HG02870 (cell line): ENCODE measurements around the gene WDR53.
"Not testable (repeated sequence)": the region's sequence is repeated elsewhere in the genome, so short reads cannot be mapped to it uniquely, and the experiment has no call there.

ENCODE experiments used
- ATAC-seq: cut with Tn5 transposase; IDR thresholded peaks from one replicate; pipeline ENCODE4 v1.9.1; 2021; ENCODE audit warnings: mild to moderate bottlenecking, moderate library complexity; ENCODE audit not compliant: unreplicated experiment

Gene WDR53

GRCh38 chr3:196568246-196569002 is at the start of gene WDR53, which contains the start of gene FBXO45:
TSS of gene WDR53 (minus strand) at chr3:196568554. CDS start at chr3:196561475, 7,079 bp downstream.
TSS of gene FBXO45 (plus strand) at chr3:196568660. CDS start at chr3:196568985, 325 bp downstream.
- ATAC-seq, result peak; percentile 93

DNA sequence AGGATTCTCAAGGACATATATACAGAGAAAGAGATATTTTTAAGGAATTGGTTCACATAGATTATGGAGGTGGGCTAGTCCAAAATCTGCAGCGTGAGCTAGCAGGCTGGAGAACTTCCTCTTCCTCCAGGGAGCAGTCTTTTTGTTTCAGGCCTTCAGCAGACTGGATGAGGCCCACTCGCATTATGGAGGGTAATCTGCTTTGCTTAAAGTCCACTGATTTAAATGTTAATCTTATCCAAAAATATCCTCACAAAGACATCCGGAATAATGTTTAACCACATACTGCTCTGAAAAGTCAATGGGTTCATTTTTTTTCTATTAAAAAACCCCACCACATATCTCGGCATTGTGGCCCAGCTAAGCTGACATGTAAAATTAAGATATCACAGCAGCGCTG is 48.9 kb upstream of the WDR53 start:
- no peak for ATAC-seq

GRCh38 chr3:196615234-196615633 is 46.9 kb upstream of the WDR53 start:
- ATAC-seq, result not testable (repeated sequence)

- no peak for ATAC-seq
These were observed 43.6 kb upstream of the WDR53 start for GRCh38 chr3:196611761-196612483.

DNA sequence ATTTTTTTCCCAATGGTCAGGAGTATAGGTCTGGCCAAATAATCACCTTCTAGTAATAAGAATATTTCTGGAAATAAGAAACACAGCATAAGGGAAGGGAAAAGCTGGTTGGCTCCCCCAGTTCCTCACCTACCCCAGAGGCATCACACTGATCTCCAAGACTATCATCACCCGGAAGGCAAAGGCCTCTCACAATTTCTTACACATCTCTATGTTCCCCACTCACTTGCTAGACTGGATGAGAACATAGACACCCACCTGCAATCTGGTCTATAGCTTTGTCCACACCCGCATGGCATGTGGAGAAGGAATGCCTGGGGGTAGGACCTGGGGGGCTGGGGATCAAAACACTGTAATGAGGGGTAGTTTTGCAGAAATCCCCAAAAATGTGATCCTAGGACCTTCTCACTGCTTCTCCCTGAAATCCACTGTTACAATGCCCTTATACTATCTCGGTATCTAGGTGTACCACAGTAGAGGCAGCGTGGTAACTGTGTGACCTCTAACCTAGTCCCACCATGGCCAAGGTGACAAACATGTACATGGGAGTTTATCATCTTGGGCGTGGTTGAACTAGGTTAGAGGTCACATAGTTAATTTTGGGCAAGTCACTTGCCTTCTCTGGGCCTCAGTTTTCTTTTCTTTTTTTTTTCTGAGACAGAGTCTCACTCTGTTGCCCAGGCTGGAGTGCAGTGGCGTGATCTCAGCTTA is 41.6 kb upstream of the WDR53 start:
- no peak for ATAC-seq

DNA sequence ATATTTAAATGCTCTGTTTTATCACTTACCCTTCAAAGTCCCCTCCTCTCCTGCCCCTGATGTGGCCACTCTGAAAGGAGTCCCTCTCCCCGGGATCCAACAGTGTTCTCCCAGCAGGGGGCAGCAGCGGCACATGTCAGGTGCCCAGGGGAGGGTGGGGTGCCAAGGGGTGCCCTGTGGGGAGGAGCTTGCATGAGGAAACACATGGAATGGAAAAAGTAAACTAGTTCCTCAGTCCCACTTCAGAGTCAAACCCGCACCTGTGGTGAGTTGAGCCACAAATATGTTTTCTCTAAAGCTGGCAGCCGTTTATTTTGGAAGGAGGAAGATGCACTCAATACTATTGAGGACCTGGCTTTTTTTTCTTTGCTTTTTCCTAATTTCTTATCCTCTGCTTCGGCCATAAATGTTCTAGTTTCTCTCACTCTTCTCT is 41.0 kb upstream of the WDR53 start:
- ATAC-seq, result no peak

- no peak for ATAC-seq
These were observed 40.3 kb upstream of the WDR53 start for GRCh38 chr3:196608693-196609092.

DNA sequence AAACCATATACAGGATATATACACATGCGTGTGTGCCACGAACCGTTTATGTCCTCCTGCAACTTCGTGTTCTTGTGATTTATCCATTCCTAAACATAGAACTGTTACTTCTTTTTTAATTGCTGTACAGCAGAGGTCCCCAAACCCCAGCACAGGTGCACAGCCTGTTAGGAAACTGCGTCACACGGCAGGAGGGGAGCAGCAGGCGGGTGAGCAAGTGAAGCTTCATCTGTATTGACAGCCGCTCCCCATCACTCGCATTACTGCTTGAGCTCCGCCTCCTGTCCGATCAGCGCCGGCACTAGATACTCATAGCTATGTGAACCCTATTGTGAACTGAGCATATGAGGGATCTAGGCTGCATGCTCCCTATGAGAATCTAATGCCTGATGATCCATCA is 36.2 kb upstream of the WDR53 start:
- no peak for ATAC-seq

- no peak for ATAC-seq
These were observed 35.3 kb upstream of the WDR53 start for GRCh38 chr3:196603683-196604082.

- ATAC-seq, result no peak
These were observed 34.3 kb upstream of the WDR53 start for GRCh38 chr3:196602673-196603072.

DNA sequence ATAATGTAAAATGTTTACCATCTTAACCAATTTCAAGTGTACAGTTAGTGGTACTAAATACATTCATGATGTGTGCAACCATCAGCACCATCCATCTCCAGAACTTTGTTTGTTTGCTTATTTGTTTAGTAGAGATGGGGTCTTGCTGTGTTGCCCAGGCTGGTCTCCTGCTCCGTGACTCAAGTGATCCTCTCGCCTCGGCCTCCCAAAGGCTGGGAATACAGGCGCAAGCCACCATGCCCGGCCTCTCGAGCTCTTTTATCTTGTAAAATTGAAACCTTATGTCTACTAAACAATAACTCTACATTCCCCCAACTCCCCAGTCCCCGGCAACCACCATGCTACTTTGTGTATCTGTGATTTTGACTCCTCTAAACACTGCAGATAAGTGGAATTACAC is 32.0 kb upstream of the WDR53 start:
- ATAC-seq, result no peak

DNA sequence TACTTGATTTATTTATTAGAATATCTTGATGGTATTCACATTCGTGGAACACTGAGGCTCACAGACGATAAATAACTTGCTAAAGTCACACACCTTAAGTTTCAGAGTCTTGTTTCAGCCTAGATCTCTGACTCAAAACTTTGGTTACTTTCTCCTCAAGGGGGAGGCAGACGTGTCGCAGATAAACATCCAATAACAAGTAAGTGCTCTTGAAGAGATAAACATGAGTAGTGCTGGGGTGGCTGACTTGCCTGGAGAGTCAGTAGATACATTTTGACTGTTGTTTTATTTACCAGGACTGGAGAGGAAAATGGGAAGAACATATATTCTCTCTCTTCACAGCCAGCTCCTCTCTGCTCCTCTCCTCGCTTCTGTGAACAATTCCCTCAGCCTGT is 31.4 kb upstream of the WDR53 start:
- ATAC-seq, result no peak

GRCh38 chr3:196597971-196598733 is 29.8 kb upstream of the WDR53 start:
- not testable (repeated sequence) for ATAC-seq

DNA sequence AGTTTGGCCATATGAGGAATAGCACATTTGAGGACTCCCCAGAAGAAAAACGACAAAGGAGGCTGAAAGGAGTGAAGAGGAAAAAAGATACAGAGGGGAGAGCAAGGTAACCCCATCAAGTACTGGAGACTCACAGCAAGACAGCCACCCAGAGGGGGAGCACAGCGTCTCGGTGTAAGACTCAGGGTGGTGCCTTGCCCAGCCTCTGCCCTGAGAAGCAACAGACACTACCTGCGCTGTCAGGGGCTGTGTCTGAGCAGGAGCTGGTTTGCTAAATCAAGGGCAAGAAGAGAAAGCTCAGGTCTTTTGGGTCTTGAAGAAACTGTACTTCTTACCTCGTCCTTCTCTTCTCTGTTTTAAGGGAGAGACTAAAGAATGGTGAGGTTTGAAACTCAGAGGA is 28.0 kb upstream of the WDR53 start:
- no peak for ATAC-seq

DNA sequence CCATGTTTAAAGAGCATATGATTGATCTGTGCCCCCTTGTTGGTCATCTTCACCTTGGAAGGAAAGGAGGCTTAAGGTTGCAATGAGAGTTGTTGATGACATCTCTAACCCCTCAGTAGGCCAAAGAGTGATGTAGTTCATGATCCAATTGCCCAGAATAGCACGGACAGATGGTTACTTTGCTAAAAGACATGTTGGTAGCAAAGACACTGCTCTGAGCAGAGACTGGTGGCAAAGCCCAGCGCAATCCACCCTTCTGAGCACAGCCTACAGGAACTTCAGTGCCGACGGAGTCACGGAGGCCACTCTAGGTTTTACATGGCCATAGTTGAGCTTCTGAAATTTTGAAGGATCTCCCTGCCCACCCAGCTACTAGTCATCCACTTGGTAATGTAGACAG is 21.9 kb upstream of the WDR53 start:
- no peak for ATAC-seq

GRCh38 chr3:196585044-196585757 is 16.8 kb upstream of the WDR53 start:
- no peak for ATAC-seq

DNA sequence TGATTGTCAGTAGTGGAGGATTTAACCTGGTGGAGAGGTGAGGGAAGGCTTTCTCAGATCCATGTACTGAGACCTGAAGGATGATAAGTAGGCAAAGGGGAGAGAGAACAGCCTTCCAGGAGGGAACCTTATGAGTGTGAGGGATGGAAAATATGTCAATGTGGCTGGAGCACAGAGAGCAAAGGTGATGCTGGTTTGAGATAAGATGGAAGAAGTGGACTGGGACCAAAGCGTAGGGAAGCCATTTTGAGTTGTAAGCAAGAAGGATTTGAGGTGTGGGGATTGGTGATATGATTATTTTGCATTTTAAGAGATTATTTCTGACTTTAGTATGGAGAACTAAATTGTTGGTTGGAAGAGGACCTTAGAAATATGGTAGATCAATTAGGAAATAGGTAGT is 4.0 kb upstream of the WDR53 start:
- no peak for ATAC-seq

DNA sequence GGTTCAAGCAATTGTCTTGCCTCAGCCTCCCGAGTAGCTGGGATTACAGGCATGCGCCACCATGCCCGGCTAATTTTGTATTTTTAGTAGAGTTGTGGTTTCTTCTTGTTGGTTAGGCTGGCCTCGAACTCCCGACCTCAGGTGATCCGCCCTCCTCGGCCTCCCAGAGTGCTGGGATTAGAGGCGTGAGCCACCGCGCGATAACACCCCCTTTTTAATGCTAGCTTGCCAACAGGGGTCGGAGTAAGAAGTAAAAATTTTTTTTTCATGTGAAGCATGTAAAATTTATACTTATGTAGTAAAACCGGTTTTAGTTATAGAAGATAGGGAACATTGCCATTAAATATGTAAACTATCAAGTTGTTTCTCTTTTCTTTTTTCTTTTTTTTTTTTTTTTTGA is 2.0 kb upstream of the WDR53 start:
- ATAC-seq, result not testable (repeated sequence)

- ATAC-seq, result peak; percentile 33
These were observed 706 bp upstream of the WDR53 start for GRCh38 chr3:196569003-196569516.

- ATAC-seq, result no peak
These were observed 4.6 kb downstream of the WDR53 start for GRCh38 chr3:196563721-196564225.
